ENCODE measurements around the gene TRPM3.

Gene TRPM3

GRCh38 chr9:71097671-71098070 is 23.8 kb downstream of the TRPM3 start:
- no peak for DNase-seq (ENCODE audit: low read depth in 3 of 3)

DNA sequence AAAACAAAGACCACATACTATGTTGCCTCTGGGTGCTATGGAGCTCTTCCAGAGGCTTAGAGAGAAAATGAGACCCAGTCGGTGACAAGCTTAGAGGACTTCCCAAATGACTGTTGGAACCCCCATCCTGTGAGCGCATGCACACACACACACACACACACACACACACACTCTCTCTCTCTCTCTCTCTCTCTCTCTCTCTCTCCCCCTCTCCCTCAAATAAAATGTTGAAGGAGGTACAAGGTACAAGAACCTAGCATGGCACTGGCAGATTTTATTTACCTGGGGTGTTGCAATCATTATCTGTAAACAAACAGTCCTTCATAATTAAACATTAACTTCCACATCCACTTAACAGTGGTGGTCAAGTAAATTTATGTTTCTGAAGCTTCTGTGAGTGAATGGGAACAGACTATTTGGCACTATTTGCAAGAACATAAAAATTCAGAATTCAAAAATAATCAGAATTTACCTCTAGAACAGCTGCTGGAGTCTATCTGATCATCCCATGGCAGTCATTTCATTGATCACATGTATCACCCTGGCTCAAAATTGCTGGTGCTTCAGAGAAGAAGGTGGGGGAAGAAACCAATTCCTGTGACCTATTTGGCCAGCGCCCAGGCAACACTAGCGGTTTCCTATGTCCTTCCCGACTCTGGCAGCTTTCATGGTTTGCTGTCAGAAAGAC is 24.9 kb downstream of the TRPM3 start:
- DNase-seq (ENCODE audit: low read depth in 3 of 3), result no peak

GRCh38 chr9:71094708-71095251 is 26.6 kb downstream of the TRPM3 start:
- no peak for DNase-seq (ENCODE audit: low read depth in 3 of 3)

DNA sequence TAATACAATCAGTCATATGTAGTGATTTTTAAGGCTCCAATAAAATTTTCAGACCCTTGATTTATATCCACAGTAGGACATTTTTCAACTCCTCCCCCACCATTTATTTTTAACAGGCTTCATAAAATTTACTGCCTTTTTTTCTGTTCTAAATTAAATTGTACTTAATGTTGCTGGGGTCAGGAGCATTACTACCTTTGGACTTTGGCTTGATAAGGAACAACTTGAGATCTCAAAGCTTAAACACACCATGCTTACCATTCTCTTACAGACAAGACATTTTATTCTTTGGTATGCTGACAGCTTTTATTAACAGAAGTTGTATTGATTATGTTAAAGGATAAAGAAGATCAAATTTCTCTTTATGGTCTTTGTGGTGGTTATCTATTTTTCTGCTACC is 30.5 kb downstream of the TRPM3 start:
- no peak for DNase-seq (ENCODE audit: low read depth in 3 of 3)

DNA sequence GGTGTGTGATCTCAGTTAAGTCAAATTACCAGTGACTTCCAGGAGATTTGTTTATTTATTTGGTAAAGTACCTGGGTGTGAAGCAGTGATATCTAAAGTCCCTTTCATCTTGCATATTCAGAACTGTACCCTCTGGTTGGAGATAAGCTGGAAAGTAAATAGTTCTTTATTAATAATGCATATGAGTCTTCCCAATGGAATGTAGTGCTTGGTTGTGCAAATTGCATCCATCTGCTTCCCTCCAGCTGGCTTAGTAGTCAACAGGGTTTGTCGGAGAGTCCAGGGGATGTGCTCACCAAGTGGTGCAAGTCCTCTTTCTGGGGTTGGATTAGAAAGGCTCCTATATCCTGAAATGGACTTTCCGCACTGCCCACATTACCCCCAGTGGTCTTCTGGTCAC is 42.0 kb downstream of the TRPM3 start:
- DNase-seq (ENCODE audit: low read depth in 3 of 3), result no peak

GRCh38 chr9:71076096-71076495 is 45.3 kb downstream of the TRPM3 start:
- no peak for DNase-seq (ENCODE audit: low read depth in 3 of 3)

DNA sequence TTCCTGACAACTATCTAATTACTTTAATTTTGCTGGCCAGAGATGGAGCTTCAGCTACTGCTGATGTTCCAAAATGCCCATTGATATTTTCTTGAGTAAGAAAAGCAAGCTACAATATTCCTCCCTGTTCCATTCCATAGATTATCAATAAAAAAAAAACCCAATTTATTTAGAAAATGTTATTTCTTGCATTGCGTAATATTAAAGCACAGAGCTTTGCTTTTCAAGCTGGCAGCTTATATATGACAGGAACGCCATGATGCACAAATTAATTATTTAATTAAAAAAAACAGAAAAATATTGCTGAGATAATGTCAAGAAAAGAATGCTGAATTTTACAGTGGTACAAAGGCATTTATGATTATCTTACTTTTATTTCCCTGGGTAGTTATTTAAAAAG is 47.9 kb downstream of the TRPM3 start:
- DNase-seq (ENCODE audit: low read depth in 3 of 3), result no peak

GRCh38 chr9:71072587-71072986 is 48.8 kb downstream of the TRPM3 start:
- no peak for DNase-seq (ENCODE audit: low read depth in 3 of 3)

GRCh38 chr9:71071633-71072032 is 49.8 kb downstream of the TRPM3 start:
- DNase-seq (ENCODE audit: low read depth in 3 of 3), result no peak

GRCh38 chr9:71058660-71059059 is 62.8 kb downstream of the TRPM3 start:
- no peak for DNase-seq (ENCODE audit: low read depth in 3 of 3)

- no peak for DNase-seq (ENCODE audit: low read depth in 3 of 3)
Measured at GRCh38 chr9:71052287-71052686, 69.1 kb downstream of the TRPM3 start.

DNA sequence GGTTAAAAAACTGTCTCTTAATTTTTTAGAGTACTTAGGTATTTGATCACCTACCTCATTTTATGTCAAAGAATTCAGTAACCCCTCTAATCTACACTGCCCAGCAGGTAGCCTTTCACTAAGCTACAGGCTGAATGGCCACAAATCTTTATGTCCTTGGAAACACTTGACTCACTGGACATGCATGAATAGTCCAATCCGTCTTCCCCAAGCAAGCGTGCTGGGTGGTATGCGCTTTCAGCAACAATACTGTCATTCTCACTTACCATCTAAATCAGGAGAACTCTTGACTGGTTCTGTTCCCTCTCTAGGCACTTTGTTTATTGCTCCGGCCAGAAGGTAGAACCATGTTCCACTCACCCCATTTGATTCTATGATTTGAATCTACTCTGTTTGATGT is 73.1 kb downstream of the TRPM3 start:
- no peak for DNase-seq (ENCODE audit: low read depth in 3 of 3)

- no peak for DNase-seq (ENCODE audit: low read depth in 3 of 3)
Measured at GRCh38 chr9:71042448-71042990, 78.9 kb downstream of the TRPM3 start.

GRCh38 chr9:71037521-71037920 is 83.9 kb downstream of the TRPM3 start:
- DNase-seq (ENCODE audit: low read depth in 3 of 3), result no peak

DNA sequence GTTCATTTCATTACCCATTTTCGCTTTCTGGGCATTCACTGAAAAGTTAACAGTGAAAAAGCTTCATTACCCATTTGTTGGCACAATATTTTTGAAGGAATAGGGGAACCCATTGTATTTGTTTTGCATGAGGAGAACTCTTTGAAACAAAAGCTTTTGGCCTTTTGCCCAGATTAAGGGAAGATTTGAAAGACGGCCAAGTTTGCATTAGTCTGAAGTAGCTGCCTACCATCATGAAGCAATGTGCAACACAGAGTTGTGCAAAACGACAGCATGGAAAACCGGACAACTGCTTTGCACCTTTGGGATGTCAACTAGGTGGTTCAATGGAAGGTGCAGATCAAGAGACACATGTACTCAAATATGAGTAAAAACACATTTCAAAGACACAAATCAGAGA is 84.9 kb downstream of the TRPM3 start:
- DNase-seq (ENCODE audit: low read depth in 3 of 3), result no peak

DNA sequence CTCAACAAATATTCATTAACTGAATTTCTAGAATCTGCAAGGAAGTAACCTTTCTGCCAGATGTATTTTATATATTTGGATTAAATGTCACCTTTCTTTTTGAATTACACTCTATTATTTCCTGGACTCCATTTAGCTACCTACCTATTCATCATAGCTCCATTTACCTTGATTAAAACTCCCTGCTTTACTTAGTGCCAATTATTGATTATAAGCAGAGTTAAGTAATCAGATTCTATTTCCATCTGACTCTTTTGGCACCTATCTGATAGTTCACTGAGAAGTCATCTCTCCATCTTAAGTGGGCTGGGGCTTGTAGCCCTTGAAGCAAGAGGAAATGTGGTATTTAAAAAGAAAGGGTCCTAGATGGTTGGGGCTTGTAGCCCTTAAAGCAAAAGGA is 88.6 kb downstream of the TRPM3 start:
- no peak for DNase-seq (ENCODE audit: low read depth in 3 of 3)

DNA sequence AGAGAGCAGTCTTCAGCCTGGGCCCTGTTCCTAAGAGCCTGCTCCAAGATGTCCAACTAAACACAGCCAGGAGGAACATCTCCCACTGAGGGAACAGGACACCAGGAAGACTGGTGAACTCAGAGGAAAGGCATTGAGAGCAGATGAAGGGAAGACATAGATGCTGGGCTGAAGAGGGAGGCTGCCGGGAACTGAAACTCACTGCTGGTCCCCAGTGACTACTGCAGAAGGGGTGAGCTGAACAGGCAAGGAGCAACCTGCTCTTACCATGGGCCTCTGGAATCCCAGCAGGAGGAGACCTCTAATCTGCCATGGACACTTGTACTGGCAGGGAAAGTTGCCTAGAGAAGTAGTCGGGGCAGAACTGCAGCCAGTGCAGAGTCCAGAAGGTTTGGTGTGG is 95.7 kb downstream of the TRPM3 start:
- no peak for DNase-seq (ENCODE audit: low read depth in 3 of 3)

GRCh38 chr9:71025201-71025600 is 96.2 kb downstream of the TRPM3 start:
- no peak for DNase-seq (ENCODE audit: low read depth in 3 of 3)

DNA sequence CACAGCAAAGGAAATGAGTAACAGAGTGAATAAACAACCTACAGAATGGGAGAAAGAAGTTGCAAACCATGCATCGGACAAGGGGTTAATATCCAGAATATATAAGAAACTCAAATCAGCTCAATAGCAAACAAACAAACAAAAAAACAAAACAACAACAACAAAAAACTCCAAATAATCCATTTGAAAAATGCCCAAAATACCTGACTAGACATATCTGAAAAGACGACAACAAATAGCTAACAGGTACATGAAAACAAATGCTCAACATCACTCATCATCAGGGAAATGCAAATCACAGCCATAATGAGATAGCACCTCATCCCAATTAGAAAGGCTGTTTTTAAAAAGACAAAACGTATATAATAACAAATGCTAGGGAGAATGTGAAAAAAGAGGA is 111.2 kb downstream of the TRPM3 start:
- DNase-seq (ENCODE audit: low read depth in 3 of 3), result no peak

GRCh38 chr9:71005456-71005855 is 116.0 kb downstream of the TRPM3 start:
- no peak for DNase-seq (ENCODE audit: low read depth in 3 of 3)

DNA sequence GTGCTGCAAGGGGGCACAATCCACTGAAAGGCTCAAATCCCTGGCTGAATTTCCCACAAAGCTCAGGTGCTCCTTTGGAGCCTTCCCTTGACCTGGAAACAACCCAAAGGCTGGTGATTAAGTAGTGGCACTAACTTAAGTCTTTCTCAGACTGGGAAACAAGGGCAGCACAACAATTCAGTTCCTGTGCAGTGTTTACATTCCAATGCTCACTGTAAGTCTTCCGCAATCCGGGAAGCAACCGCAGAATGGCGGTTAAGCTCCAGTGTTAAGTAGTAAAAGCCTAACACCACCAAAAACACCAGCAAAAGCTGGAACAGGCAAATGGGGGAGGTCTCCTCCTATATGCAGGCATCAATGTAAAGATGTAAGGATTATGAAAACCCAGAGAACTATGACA is 117.2 kb downstream of the TRPM3 start:
- no peak for DNase-seq (ENCODE audit: low read depth in 3 of 3)

- no peak for DNase-seq (ENCODE audit: low read depth in 3 of 3)
Measured at GRCh38 chr9:71003346-71003745, 118.1 kb downstream of the TRPM3 start.

DNA sequence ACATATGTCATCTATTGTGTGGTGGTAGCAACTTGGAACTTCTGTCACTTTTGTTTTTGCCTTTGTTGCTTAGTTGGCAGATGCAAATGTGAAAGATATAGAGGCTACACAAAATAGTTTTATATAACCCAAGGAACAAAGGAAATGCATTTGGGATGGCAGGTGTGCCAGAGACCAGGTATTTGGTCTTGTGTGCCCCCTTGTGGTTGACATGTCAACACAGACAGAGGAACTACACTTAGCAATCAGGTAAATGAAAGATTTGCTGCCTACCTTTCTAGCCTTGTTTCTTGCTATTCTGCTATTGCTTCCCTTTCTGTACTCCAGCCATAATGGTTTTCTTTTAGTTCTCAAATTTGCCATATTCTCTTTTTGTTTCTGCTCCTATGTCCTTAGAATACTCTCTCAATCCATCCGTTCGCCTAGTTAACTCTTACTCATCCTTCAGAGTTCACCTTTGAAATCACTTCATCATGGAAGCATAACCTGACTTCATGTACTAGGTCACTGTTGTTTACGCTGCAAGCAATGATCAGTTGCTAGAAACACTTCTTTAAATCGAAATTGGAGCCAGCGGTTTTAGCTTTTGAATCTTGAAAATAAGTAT is 119.5 kb downstream of the TRPM3 start:
- DNase-seq (ENCODE audit: low read depth in 3 of 3), result no peak

Data from stimulated activated CD4-positive, alpha-beta T cell treated with anti-CD3 and anti-CD28 coated beads, TNF-alpha, amount 100 ng/mL, for 4 hours (primary cell).